D721Med (cell line): ENCODE data around the gene TUBB6.

Experiments used
- DNase-seq: peaks from one replicate; pipeline ENCODE4 v3.0.0; 2011; ENCODE audit warnings: low spot score; ENCODE audit not compliant: insufficient read length
- FAIRE-seq: peaks from 2 replicates; lab custom pipeline; 2011; peaks lifted over from hg19 to GRCh38; lab: Jason Lieb, UNC
- TF ChIP-seq, protein P1 (sequence below): IDR thresholded peaks from 2 replicates; pipeline ENCODE4 v1.5.1; 2012; ENCODE audit warnings: mild to moderate bottlenecking, control low read depth; ENCODE audit not compliant: insufficient read depth; ENCODE audit errors: missing control alignments

Gene TUBB6

DNA sequence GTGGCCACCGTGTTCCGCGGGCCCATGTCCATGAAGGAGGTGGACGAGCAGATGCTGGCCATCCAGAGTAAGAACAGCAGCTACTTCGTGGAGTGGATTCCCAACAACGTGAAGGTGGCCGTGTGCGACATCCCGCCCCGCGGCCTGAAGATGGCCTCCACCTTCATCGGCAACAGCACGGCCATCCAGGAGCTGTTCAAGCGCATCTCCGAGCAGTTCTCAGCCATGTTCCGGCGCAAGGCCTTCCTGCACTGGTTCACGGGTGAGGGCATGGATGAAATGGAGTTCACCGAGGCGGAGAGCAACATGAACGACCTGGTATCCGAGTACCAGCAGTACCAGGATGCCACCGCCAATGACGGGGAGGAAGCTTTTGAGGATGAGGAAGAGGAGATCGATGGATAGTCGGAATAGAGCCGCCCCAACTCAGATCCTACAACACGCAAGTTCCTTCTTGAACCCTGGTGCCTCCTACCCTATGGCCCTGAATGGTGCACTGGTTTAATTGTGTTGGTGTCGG lies 17.7 kb downstream of the TUBB6 start:
- FAIRE-seq = no peak

DNA sequence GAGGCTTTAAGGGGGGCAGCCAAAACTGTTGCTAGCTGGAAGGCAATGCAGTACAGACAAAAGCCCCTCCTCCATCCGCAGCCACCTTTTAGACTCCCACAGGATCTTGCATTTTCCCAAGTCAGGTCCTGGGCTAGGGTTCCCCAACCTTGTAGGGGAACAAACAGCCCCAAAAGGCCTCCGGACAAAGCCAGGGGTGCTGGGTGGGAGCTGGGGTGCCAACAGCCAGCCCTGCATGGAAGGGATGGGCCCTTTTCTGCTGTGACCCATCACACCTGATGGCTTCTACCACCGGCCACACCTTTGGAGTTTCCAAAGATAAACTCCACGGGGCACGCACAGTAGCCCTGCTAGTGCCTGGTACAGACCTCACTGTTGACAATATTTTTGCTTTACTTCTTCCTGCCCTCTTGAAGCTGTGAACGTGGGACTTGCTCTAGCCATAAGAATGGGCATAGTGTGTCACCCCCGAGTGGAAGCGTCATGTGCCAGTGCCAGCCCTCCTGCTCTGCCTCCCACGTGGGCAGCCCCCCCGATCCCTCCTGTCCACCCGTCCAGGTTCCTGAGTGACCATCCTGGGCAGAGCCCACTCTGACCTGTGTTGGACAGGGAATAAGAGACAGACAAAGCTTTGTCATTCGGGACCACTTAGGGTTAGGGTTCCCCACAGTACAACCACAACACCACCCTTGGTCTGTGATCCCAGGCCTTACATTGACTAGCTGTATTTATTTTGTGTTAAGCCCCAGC lies 18.8 kb downstream of the TUBB6 start:
- TF ChIP-seq, protein P1, sequence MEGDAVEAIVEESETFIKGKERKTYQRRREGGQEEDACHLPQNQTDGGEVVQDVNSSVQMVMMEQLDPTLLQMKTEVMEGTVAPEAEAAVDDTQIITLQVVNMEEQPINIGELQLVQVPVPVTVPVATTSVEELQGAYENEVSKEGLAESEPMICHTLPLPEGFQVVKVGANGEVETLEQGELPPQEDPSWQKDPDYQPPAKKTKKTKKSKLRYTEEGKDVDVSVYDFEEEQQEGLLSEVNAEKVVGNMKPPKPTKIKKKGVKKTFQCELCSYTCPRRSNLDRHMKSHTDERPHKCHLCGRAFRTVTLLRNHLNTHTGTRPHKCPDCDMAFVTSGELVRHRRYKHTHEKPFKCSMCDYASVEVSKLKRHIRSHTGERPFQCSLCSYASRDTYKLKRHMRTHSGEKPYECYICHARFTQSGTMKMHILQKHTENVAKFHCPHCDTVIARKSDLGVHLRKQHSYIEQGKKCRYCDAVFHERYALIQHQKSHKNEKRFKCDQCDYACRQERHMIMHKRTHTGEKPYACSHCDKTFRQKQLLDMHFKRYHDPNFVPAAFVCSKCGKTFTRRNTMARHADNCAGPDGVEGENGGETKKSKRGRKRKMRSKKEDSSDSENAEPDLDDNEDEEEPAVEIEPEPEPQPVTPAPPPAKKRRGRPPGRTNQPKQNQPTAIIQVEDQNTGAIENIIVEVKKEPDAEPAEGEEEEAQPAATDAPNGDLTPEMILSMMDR = no peak
- no peak for DNase-seq
- no peak for FAIRE-seq

More for the DNA sequence above, 17.7 kb downstream of the TUBB6 start:
- DNase-seq = no peak
- TF ChIP-seq, protein P1 = no peak

DNA sequence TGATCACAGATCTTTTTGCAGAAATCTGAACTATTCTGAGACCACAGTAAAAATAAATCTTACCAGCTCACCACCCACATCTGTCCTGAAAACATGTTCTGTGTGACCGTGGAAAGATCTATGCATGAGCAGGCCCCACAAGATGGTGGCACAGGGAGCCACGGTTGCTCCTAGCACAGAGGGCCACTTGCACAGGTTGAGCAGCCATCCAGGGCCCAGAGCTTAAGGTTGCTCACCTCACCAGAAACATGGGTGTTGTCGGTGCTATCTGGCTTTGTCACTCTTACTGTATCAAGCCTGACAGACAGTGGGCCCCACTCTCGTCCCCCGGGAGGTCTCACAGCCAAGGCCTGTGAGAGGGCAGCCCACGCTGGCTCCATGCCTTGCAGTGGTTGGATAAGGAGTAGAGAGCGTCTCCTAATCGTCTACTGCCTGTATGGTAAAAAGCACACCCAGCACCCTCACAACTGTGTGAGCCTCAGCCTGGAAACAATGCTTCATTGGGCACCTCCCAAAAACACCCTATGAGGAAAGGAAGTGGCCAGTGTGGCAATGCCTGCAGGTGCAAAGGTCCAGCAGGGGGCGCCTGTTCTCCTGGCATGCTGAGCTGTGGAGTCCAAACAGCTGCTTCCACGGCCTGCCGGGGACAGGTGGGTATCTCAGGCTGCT lies 19.6 kb downstream of the TUBB6 start:
- no peak for FAIRE-seq
- peak; percentile 78 for DNase-seq
- TF ChIP-seq, protein P1 = peak; percentile 62

DNA sequence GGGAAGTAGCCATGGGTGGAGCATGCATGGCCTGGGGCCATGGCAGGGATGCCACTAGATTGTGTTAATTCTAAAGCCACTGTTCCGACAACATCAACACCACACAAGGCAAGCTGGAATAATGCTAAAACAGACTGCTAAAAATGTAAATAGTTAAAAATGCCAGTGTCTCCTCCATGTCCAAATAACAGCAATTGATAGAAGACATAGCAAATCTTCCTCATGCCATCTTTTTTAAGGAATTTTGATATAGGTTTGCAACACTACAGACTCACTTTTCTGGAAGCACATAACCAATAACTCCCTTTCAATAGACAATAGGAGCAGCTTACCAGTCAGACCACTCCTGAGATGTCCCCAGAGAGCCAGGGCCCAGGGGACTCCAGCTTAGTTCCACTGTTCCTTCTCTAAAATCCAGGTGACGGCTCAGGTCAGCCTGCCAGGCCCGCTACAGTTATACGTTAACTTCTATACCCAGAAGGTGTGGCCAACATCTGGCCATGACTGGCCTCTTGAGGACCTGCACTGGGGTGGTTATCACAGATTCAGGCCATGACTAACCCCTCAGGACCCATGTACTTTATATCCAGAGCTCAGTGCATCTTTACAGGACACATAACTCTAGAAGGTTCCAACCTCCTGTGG lies 20.3 kb downstream of the TUBB6 start:
- TF ChIP-seq, protein P1 = no peak
- FAIRE-seq (no peak), DNase-seq (no peak)

DNA sequence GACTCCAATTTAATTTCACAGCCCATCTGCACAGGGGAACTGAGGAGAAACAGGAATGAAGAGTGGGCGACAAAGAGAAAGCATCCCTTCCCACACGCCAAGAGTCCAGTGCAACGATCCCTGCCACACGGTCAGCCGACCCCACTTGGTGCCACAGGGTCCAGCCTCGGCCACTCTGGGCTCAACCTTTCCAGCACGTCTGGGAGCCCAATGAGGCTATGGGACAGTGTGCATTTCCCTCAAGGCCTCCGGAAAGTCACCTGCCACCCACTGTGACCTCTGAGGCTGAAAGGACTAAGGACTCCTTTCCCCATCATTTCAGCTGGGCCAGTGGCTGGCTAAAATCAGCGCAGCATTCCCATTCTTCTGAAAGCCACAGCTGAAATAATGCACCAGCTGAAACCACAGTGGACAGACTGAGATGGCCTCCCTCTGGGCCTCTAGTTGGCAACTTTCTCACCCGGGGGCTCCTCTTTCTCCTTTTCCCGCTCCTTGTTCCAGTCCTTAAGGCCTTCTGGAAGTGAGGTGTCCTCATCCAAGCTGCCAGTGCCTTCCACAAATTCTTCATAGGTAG lies 21.2 kb downstream of the TUBB6 start:
- TF ChIP-seq, protein P1 = no peak
- FAIRE-seq = no peak
- no peak for DNase-seq

DNA sequence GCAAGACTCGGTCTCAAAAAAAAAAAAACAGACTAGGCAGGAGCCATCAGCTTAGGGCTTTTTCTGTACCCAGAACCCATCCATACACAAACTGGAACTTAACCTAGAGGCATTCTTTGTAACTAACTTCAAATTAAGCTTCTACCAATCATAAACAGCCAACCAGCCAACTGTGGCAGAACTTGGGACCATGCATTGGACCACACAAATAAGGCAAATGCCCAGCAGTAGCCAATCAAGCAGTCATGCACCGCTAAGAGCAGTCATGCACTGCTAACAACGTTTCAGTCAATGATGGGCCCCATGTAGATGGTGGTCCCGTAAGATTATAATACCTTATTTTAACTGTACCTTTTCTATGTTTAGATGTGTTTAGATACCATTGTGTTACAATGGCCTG lies 22.7 kb downstream of the TUBB6 start:
- TF ChIP-seq, protein P1 = no peak
- DNase-seq (no peak), FAIRE-seq (no peak)
